Choroid plexus epithelial cell (primary cell): ENCODE measurements around the gene FAM227B.

Experiments used
- DNase-seq: peaks from one replicate; pipeline ENCODE4 v3.0.0-alpha.2; 2010; ENCODE audit warnings: low read depth
- H3K4me3 ChIP-seq: 2 replicates; pipeline ENCODE4 v1.5.1; 2011; ENCODE audit warnings: low read depth, mild to moderate bottlenecking, control low read depth, low read length, moderate library complexity
- TF ChIP-seq, protein P1 (sequence below): conservative IDR thresholded peaks from 2 replicates; pipeline ENCODE4 v1.5.1; 2011; ENCODE audit warnings: low read depth, mild to moderate bottlenecking, control low read depth, inconsistent platforms, low read length, moderate library complexity

FAM227B gene

GRCh38 chr15:49464522-49464921 lies 156.1 kb downstream of the FAM227B start:
- no peak overlapping the region for H3K4me3 ChIP-seq
- DNase-seq: no peak
- TF ChIP-seq, protein P1, sequence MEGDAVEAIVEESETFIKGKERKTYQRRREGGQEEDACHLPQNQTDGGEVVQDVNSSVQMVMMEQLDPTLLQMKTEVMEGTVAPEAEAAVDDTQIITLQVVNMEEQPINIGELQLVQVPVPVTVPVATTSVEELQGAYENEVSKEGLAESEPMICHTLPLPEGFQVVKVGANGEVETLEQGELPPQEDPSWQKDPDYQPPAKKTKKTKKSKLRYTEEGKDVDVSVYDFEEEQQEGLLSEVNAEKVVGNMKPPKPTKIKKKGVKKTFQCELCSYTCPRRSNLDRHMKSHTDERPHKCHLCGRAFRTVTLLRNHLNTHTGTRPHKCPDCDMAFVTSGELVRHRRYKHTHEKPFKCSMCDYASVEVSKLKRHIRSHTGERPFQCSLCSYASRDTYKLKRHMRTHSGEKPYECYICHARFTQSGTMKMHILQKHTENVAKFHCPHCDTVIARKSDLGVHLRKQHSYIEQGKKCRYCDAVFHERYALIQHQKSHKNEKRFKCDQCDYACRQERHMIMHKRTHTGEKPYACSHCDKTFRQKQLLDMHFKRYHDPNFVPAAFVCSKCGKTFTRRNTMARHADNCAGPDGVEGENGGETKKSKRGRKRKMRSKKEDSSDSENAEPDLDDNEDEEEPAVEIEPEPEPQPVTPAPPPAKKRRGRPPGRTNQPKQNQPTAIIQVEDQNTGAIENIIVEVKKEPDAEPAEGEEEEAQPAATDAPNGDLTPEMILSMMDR: no peak

GRCh38 chr15:49462232-49462844 lies 158.3 kb downstream of the FAM227B start:
- H3K4me3 ChIP-seq: no peak overlapping the region
- DNase-seq: no peak
- TF ChIP-seq, protein P1: no peak

DNA sequence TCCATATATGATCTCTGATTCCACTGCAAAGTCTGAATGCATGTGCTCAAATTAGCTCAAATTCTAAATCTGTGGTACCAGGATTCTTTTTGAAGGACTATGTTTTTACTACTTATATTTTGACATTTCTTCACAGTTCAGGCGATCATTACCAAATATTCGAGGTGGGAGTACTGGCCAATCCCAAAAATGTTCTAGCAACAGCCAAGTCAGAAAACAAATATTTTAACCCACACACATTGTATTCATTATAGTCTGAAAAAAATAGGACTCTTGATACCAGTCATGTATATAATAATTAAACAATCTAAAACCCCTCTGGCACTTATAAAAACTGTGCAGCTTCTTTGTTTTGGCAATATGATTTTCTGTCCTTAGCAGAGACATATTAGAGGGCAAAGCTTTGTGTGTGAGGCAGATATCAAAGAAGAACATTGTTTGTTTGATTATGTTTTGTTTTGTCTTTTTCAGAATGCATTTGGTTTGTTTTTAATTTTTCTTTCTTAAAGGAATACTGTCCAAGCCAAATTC lies 160.1 kb downstream of the FAM227B start:
- no peak overlapping the region for H3K4me3 ChIP-seq
- TF ChIP-seq, protein P1: no peak
- no peak for DNase-seq

GRCh38 chr15:49458145-49458544 lies 162.5 kb downstream of the FAM227B start:
- TF ChIP-seq, protein P1: no peak
- H3K4me3 ChIP-seq: no peak overlapping the region
- DNase-seq: no peak

- DNase-seq: no peak
- H3K4me3 ChIP-seq: no peak overlapping the region
- TF ChIP-seq, protein P1: no peak
Observed at GRCh38 chr15:49456166-49456565, 164.5 kb downstream of the FAM227B start.

DNA sequence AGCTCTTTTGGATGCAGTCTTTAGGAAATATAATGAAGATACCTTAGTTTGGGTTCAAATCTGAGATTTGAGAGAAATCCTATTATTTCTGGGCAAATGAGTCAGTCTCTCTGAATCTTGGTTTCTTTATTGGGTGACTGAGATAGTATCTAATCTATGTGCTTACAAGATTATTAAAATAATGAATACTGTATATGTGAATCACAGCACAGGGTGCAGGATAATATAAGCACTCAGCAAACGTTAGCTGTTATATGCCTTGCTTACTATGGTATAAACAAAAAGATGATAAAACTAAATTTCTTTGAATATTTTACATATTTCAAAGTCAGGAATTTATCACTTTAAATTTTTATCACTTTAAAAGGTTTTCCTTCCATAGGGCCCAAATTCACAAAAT lies 168.0 kb downstream of the FAM227B start:
- H3K4me3 ChIP-seq: no peak overlapping the region
- TF ChIP-seq, protein P1: no peak
- no peak for DNase-seq

DNA sequence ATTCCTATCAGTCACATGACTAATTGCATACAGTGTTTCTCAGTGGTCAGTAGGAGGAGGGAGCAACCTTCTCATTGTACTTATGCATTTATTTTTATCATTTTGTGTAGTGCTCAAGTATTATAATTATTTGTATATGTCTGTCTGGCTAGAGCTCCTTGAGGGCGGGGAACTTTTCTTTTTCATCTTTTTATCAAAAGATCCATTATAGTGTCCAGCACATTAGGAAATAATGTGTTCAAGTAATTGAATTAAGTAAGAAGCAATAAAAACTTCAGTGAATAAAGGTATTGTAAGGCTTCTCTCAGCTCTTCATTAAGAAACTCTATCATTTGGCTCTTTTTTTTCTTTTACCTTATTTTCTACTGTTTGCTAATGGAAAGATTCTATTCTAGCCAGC lies 178.8 kb downstream of the FAM227B start:
- TF ChIP-seq, protein P1: no peak
- H3K4me3 ChIP-seq: no peak overlapping the region

More for the DNA sequence above, 178.8 kb downstream of the FAM227B start:
- DNase-seq: no peak
